MM.1S (cell line): ENCODE results near the gene CFP.

Experiments
- CTCF ChIP-seq: fragments of 300-600 bp; sonication (generic); IDR thresholded peaks from 2 replicates; pipeline ENCODE4 v1.5.1; 2016; ENCODE audit warnings: antibody characterized with exemption, low read length, mixed read lengths
- EZH2 ChIP-seq: fragments of 300-600 bp; sonication (generic); optimal IDR thresholded peaks from 2 replicates; pipeline ENCODE3; 2017; ENCODE audit warnings: low read depth, mild to moderate bottlenecking, antibody characterized with exemption, low read length, mixed read lengths

- TF ChIP-seq CTCF (no peak), EZH2 (no peak)
Measured at GRCh38 chrX:47576021-47576898, 53.5 kb downstream of the CFP start.
